Left lobe of liver (tissue), 2 donors: Measurements from ENCODE around the gene TMEM62. TPM values are rescaled to one million over a fixed set of nuclear protein-coding genes. Genes with fewer than 3 reads are reported as not detected.

ENCODE experiments used
- ATAC-seq: fragments of 200-7000 bp; cut with Tn5 transposase; one replicate; pipeline ENCODE4 v1.9.1; 2020; ENCODE audit warnings: mild to moderate bottlenecking, moderate library complexity
- DNase-seq: peaks from one replicate; pipeline ENCODE4 v3.0.0-alpha.2; 2020; ENCODE audit warnings: low spot score
- total RNA-seq: library from RNA; stranded (reverse); gene quantifications from one replicate; pipeline ENCODE4 v1.2.1, GENCODE V29; 2021
- donor health status: DM: no; HTN: no; CAD: no; lungs with moderate emphysema.
- donor health status: DM: no; HTN: yes; CAD: no.

Gene TMEM62
- 7.8 TPM for total RNA-seq

- peak; percentile 92 for DNase-seq
- peak; percentile 96 for ATAC-seq
Observed at GRCh38 chr15:43133430-43134156, at the start of gene TMEM62. Gene TMEM62, plus strand, starts transcription at chr15:43133586. Its CDS starts 217 bp downstream, at chr15:43133803.

- no peak for DNase-seq
- ATAC-seq: peak; percentile 94
Observed at GRCh38 chr15:43085921-43086320, 47.5 kb upstream of the TMEM62 start.

DNA sequence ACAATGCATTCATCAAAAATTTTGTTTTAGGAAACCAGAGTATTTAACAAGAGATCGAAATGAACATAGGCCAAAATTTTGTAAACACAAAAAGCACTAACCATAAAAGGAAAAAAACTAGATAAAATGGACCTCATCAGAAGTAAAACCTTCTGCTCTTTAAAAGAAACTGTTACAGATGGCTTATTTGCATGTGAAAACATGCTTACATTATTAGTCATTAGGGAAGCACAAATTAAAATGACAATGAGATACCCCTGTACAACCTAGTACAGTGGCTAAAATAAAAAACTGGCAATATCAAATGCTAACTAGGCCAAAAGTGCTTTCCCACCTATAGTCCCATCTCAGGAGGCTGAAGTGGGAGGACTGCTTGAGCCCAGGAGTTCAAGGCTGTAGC is 46.8 kb upstream of the TMEM62 start:
- DNase-seq (no peak), ATAC-seq (no peak)

- no peak for DNase-seq
- no peak for ATAC-seq
Observed at GRCh38 chr15:43091859-43092258, 41.5 kb upstream of the TMEM62 start.

- DNase-seq: no peak
- no peak for ATAC-seq
Observed at GRCh38 chr15:43093026-43093425, 40.4 kb upstream of the TMEM62 start.

DNA sequence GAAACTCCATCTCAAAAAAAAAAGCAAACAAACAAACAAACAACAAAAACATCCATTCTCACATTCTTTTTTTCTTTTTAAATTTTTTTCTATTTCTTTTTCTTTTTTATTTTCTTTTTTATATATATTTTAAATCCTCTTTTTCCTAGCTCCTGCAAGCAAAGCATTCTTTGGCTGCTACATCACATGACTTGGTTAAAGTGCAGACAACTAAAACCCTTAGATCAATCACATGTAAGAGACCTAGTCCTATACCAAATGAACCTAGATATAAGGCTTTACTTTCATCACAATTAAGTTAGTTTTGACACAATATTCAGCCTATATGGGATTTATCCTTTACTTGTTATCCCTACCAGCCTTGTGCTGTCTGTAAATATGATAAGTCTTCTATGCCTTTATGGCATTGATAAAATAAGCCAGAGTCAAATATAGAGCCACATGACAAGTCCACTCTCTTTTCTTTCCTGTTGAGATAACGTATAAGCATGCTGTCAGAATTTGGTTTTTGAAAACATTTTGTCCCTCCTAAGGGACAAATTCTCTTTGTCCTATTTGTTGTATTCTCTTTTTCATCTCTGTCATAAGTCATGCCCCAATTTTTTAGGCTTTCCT is 38.9 kb upstream of the TMEM62 start:
- DNase-seq (no peak), ATAC-seq (no peak)

DNA sequence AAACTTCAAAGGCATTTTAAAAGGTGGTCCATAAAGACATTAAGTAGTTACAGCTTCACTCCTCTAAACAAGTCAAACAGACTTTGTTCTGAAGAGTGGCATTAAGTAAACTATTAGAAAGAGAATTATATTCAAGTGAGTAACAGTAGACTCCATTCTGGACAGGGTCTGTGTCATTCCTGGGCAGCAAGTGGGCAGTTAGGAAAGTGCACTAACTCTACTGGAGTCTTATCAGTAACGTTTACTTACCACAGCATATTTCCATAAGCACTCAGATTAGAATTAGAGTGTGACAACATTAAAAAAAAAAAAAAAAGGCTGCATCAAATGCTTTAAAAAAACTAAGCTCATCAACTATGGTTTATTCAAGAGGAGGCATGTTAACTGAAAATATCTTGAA is 38.1 kb upstream of the TMEM62 start:
- ATAC-seq (no peak), DNase-seq (no peak)

DNA sequence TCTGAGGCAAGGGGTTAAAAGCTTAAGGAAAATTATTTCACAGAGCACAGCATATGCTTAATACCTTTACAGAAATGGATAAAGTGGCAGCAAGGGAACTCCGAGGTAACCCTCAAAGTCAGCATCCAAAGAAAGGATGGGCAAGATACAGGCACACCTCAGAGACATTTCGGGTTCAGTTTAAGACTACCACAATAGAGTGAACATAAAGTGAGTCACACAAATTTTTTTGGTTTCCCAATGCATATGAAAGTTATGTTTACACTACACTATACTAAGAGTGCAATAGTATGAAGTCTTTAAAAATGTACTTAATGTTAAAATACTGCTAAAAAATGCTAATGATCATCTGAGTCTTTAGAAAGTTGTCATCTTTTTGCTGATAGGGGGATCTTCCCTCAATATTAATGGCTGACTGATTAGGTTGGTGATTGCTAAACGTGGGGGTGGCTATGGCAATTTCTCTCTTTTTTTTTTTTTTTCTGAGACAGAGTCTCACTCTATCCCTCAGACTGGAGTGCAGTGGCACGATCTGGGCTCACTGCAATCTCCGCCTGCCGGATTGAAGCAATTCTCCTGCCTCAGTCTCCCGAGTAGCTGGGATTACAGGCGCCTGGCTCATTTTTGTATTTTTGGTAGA is 37.6 kb upstream of the TMEM62 start:
- ATAC-seq: no peak
- no peak for DNase-seq

DNA sequence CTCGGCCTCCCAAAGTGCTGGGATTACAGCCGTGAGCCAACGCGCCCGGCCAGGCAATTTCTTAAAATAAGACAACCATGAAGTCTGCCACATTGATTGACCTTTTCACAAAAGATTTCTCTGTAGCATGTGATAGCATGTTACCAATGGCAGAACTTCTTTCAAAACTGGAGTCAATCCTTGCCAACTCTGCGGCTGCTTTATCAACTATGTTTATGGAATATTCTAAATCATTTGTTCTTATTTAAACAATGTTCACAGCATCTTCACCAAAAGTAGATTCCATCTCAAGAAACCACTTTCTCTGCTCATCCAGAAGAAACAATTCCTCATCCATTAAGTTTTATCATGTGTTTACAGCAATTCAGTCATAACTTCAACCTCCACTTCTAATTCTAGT is 37.0 kb upstream of the TMEM62 start:
- DNase-seq (no peak), ATAC-seq (no peak)

DNA sequence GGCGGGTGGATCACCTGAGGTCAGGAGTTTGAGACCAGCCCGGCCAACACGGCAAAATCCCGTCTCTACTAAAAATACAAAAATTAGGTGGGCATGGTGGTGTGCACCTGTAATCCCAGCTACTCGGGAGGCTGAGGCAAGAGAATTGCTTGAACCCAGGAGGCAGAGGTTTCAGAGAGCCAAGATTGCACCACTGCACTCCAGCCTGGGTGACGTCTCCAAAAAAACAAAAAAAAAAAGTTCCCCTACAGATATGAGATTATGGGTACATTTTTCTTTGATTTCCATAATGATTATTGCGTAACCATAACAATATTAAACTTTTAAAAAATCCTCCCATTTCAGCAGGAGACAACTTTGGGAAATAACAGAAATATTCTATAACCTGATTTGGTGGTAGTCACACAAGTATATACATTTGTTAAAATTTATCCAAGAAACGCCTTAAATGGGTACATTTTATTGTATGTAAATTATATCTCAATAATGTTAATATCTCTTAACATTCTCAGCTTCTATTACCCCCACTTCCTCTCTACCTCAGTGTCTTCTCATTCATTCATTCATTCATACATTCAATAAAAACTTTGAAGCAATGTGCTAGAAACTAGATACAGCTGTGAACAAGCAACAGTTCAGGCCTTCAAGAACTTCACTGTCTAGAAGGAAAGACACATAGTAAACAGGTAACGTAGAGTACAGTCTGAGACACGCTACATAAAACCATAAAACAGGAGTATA is 34.1 kb upstream of the TMEM62 start:
- no peak for ATAC-seq
- no peak for DNase-seq

- DNase-seq (no peak), ATAC-seq (no peak)
Observed at GRCh38 chr15:43100971-43101370, 32.4 kb upstream of the TMEM62 start.

GRCh38 chr15:43102187-43102586 is 31.2 kb upstream of the TMEM62 start:
- DNase-seq: no peak
- no peak for ATAC-seq

GRCh38 chr15:43103907-43104306 is 29.5 kb upstream of the TMEM62 start:
- ATAC-seq: no peak
- no peak for DNase-seq

- no peak for DNase-seq
Observed at GRCh38 chr15:43104426-43104825, 29.0 kb upstream of the TMEM62 start.

GRCh38 chr15:43105077-43105736 is 28.2 kb upstream of the TMEM62 start:
- ATAC-seq: peak; percentile 58
- no peak for DNase-seq

More at GRCh38 chr15:43104426-43104825, 29.0 kb upstream of the TMEM62 start:
- no peak for ATAC-seq

- ATAC-seq: peak; percentile 97
Observed at GRCh38 chr15:43105778-43106485, 27.5 kb upstream of the TMEM62 start, which contains the start of gene UBR1. Gene UBR1, minus strand, starts transcription at chr15:43106038. Its CDS starts 16 bp downstream, at chr15:43106022.

DNA sequence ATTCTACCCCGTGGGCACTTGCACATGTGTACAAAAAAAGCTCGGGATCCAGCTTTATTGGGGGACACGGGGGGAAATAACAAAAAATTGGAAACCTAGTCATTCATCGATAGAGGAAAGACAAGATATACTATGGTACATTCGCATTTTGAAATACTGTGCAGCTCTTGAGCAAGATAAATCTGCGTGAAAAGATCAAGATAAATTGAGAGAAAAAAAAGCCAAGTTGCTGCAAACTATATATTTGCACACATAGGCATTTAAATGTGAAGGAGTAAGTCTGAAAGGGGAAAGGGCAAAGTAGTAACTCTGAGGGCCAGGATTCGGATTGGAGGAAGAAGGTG is 26.9 kb upstream of the TMEM62 start:
- DNase-seq (no peak), ATAC-seq (peak; percentile 4)

More at GRCh38 chr15:43105778-43106485, 27.5 kb upstream of the TMEM62 start, which contains the start of gene UBR1:
- peak; percentile 92 for DNase-seq

- DNase-seq: no peak
- ATAC-seq: no peak
Observed at GRCh38 chr15:43107751-43108150, 25.6 kb upstream of the TMEM62 start.

GRCh38 chr15:43111354-43111753 is 22.0 kb upstream of the TMEM62 start:
- DNase-seq (no peak), ATAC-seq (no peak)

DNA sequence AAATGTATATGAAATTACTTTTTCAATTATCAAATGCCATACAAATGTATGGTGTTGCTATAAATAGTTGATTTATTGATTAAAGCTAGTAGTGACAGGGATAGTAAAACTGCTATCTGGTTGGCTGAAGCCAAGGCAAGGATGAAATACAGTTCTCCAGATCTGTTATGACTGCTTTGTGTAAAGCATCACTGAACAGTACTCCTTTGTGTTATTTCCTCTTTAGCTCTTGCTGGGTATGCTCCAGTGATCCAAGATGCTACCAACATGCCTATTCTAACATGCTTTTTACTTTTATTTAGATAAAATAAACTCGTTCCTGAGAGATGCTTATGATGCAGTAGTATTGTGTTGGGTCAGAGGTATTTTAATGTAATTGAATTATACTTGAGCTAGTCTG is 15.1 kb upstream of the TMEM62 start:
- ATAC-seq: no peak
- no peak for DNase-seq
